ENCODE results near the gene EPS8. TPM values are rescaled to one million over a fixed set of nuclear protein-coding genes. Genes with fewer than 3 reads are reported as not detected.
A peak's percentile ranks its signal among the peaks of the same experiment; 100 is the strongest.

EPS8 gene
- total RNA-seq, 1 donor from 2014 or later: 104 TPM

- no peak for DNase-seq (ENCODE audit: extremely low spot score in 2 of 2)
- peak overlapping the region; percentile 7 to 22 for H3K4me3 ChIP-seq
- H3K4me1 ChIP-seq: peaks cover 61% of the 10 kb centered on the region
- peak overlapping the region; percentile 74 for H3K27ac ChIP-seq
- no peaks in the 10 kb centered on the region for H3K9me3 ChIP-seq
- intact Hi-C loops (cut with DNase I): no loop called here
- H3K27me3 ChIP-seq: no peaks in the 10 kb centered on the region
- no peaks in the 10 kb centered on the region for H3K36me3 ChIP-seq
- TF ChIP-seq POLR2AphosphoS5 (IDR thresholded peaks at IDR 0.05; ENCODE audit: insufficient read depth in 1 of 2, low read depth in 1 of 2): peak in 1 of 2 donors; percentile 34
- TF ChIP-seq CTCF (IDR thresholded peaks at IDR 0.05): no peak
These were observed 100.9 kb downstream of the EPS8 start for GRCh38 chr12:15688202-15688736.

- Histone ChIP-seq H3K27ac (peak overlapping the region; percentile 74), H3K4me3 (no peak overlapping the region), H3K9me3 (no peaks in the 10 kb centered on the region), H3K36me3 (no peaks in the 10 kb centered on the region), H3K4me1 (peaks cover 61% of the 10 kb centered on the region), H3K27me3 (no peaks in the 10 kb centered on the region)
- intact Hi-C loops (cut with DNase I): no loop called here
- TF ChIP-seq POLR2AphosphoS5 (IDR thresholded peaks at IDR 0.05; ENCODE audit: insufficient read depth in 1 of 2, low read depth in 1 of 2): no peak
- no peak for TF ChIP-seq POLR2A (IDR thresholded peaks at IDR 0.05)
- no peak for DNase-seq (ENCODE audit: extremely low spot score in 2 of 2)
These were observed 101.6 kb downstream of the EPS8 start for GRCh38 chr12:15687583-15687982.

GRCh38 chr12:15684896-15685658 lies 104.1 kb downstream of the EPS8 start:
- Histone ChIP-seq H3K36me3 (no peaks in the 10 kb centered on the region), H3K9me3 (no peaks in the 10 kb centered on the region), H3K27ac (no peak overlapping the region), H3K4me1 (peaks cover 41% of the 10 kb centered on the region), H3K4me3 (no peak overlapping the region), H3K27me3 (no peaks in the 10 kb centered on the region)
- DNase-seq (ENCODE audit: extremely low spot score in 2 of 2): no peak
- intact Hi-C loops (cut with DNase I): no loop called here
- TF ChIP-seq POLR2A (IDR thresholded peaks at IDR 0.05) (no peak), POLR2AphosphoS5 (IDR thresholded peaks at IDR 0.05; ENCODE audit: insufficient read depth in 1 of 2, low read depth in 1 of 2) (no peak), CTCF (IDR thresholded peaks at IDR 0.05) (no peak)

- DNase-seq (ENCODE audit: extremely low spot score in 2 of 2): no peak
- Histone ChIP-seq H3K36me3 (no peaks in the 10 kb centered on the region), H3K27me3 (no peaks in the 10 kb centered on the region), H3K4me1 (peaks cover 21% of the 10 kb centered on the region), H3K27ac (no peak overlapping the region), H3K9me3 (no peaks in the 10 kb centered on the region), H3K4me3 (no peak overlapping the region)
- intact Hi-C loops (cut with DNase I): no loop called here
- TF ChIP-seq POLR2AphosphoS5 (IDR thresholded peaks at IDR 0.05; ENCODE audit: insufficient read depth in 1 of 2, low read depth in 1 of 2) (no peak), CTCF (IDR thresholded peaks at IDR 0.05) (no peak), POLR2A (IDR thresholded peaks at IDR 0.05) (no peak)
These were observed 106.4 kb downstream of the EPS8 start for GRCh38 chr12:15682826-15683225.

GRCh38 chr12:15679151-15679550 lies 110.0 kb downstream of the EPS8 start:
- Histone ChIP-seq H3K27ac (no peak overlapping the region), H3K4me1 (peaks cover 4% of the 10 kb centered on the region), H3K4me3 (no peak overlapping the region), H3K27me3 (no peaks in the 10 kb centered on the region), H3K36me3 (no peaks in the 10 kb centered on the region), H3K9me3 (no peaks in the 10 kb centered on the region)
- TF ChIP-seq CTCF (IDR thresholded peaks at IDR 0.05) (no peak), POLR2A (IDR thresholded peaks at IDR 0.05) (no peak), POLR2AphosphoS5 (IDR thresholded peaks at IDR 0.05; ENCODE audit: insufficient read depth in 1 of 2, low read depth in 1 of 2) (no peak)
- intact Hi-C loops (cut with DNase I): no loop called here
- DNase-seq (ENCODE audit: extremely low spot score in 2 of 2): no peak

Data from vagina (tissue), 2 donors.